CD4-positive, alpha-beta T cell treated with Interleukin-21 for 1 hour (primary cell): Measurements from ENCODE around the gene RABGAP1L.
"Not testable (repeated sequence)": the region's sequence is repeated elsewhere in the genome, so short reads cannot be mapped to it uniquely, and the experiment has no call there.

ENCODE experiments used
- DNase-seq: peaks from one replicate; pipeline ENCODE4 v3.0.0-alpha.2; 2020

The RABGAP1L gene

DNA sequence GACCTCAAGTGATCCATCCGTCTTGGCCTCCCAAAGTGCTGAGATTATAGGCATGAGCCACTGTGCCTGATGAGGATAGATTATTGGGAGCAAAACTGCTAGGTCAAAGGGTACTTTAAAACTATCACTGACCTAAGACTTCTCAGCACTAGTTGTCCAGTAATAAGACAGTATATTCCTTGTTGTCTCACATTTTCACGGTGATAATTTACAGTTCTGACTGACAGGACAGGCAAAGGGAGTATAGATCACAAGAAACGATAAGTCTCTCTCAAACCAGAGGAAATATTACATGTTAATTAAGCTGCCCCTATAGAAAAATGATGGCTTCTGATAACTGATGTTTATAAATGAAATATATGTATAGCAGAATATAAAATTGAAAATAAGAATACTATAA, 860.2 kb downstream of the RABGAP1L start:
- DNase-seq: no peak

DNA sequence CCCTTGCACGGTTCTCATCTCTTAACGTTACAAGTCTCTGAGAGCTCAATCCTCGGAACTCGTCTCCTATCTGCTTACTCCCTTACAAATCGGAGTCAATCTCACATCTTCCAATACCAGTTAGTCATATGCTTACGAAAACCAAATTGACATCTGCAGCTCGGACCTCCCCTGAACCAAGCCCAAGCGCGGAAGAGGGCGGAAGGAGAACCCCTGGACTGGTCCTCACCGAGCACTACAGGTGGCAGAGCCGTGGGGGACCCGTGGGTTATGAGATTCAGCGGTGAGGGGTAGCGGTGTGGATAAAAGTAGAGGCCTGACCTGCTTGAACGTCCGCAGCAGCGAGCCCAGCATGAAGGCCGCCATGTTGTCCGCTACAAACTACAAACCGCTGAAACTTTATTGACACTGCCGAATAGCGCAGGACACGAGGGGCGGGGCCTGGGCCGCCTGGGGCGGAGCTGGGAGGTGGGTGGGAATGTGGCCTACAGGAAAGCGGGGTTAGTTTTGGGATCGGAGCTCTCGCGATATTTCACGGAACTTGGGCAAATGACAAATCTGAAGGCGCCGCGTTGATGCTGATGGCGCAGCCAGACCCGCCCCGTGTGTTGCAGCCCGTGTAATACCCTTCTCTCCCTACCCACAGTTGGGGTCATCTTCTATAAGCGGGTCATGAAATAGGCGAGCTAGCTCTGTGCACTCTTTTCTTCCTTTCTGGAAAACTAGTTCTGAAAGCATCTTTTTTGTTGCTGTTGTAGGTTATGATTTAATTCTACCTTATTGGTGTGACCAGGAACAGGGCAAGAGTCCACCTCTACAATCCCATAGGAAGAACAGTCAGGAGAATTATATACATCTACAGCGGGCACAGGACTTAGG, 864.0 kb downstream of the RABGAP1L start, which contains the start of gene MRPS14:
MRPS14 (minus strand) TSS at position 383 of the 879 bp plus-strand sequence; CDS start at position 366, 17 bp downstream.
- DNase-seq: peak; percentile 99

DNA sequence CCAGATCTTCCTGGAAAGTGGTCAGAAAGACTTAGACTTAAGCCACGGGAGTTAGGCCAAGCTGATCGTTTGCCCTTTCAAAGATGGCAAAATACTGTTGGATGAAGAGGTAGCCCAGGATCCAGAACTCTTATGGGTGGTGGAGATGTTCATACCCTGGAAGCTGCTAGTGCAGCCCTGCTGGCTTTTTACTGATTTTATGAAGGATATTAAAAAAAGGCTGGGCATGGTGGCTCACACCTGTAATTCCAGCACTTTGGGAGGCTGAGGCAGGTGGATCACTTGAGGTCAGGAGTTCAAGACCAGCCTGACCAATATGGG, 864.6 kb downstream of the RABGAP1L start:
- DNase-seq: not testable (repeated sequence)

DNA sequence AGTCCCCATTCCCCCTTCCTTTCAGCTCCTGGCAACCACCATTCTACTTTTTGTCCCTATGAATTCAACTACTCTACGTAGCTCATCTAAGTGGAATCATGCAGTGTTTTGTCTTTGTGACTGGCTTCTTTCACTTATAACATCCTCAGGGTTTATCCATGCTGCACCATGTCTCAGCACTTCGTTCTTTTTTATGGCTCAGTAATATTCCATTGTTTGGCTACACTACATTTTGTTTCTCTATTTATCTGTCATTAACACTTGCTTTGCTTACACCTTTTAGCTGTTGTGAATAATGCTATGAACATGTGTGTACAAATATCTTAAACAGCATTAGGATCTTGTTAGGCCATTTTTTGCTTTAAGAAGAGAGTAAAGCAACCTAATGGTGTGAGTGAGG, 865.5 kb downstream of the RABGAP1L start:
- no peak for DNase-seq

DNA sequence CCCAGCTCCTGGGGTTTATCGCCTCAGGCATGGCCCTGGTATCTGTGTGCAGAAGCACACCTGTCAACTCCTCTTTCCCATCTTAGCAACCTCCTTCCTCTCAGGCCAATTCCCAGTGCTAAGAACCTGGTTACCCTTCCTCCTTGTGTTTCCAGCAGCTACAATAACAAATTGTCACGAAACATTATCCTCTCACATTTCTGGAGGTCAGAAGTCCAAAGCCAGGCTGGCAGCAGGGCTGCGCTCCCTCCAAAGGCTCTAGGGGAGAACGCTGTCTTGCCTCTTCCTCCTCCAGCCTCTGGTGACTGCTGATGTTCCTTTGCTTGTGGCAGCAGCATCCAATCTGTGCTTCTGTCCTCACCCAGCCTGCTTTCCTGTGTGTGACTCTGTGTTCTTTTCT, 874.6 kb downstream of the RABGAP1L start:
- DNase-seq: no peak

DNA sequence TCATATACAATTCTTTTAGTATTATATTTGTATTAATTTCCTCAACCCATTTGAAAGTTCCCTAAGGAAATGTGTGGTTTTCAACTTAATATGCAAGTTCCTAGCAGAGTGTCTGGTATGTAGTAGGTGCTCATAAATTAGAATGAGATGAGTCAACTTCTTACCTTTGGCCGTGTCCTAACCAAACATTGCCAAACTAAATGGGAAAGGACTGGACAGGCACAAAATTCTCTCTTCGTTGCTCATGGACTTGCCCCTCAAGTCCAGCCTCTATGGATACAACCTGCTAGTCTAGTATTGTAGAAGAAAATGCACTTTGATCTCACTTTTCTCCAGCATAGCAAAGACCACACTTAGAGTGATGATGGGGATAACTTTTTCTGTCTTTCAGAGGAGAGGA, 875.5 kb downstream of the RABGAP1L start:
- no peak for DNase-seq

DNA sequence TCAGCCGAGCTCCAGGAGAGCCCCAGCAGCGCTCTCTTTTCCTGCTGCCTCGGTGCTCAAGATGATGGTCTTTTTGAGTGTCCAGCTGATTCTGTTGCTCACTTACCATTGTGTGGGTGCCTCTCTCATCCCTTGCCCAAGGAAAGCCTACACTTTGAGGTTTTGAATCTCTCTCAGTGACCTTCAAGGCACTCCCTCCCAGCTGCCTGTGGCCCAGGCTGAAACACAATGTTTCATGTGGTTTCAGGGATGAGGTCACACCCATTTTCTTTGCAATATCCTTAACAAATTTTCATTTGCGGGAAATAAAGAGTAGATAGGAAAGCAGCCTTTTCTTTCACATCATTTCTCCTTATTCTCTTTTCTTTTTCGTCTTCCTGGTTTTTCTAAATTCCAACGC, 876.5 kb downstream of the RABGAP1L start:
- DNase-seq: no peak

DNA sequence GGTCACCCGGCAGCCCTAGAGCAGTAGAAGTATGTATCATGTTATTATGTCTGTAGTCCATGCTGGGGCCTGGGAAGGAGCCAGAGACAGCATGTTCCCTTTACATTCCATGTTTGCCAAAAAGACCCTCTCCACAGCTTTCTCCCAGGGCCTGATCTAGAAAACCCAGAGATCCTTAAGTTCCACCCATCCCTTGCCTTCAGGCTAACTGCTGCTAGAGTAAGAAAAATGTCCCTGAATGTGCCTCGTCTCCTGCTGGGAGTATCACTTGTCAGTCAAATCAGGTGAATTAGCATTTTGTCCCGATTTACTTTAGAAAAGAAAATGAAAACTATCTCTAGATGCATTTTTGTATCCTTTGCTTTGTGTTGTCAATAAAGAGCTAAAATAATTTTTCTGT, 877.2 kb downstream of the RABGAP1L start:
- DNase-seq: no peak

DNA sequence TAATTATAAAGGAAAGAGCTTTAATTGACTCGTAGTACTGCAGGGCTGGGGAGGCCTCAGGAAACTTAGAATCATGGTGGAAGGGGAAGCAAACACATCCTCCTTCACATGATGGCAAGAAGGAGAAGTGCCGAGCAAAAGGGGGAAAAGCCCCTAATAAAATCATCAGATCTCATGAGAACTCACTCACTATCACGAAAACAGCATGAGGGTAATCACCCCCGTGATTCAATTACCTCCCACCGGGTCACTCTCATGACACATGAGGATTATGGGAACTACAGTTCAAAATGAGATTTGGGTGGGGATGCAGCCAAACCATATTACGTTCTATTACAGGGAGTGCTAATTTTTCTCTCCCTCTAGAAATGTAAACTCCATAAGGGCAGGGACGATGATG, 878.1 kb downstream of the RABGAP1L start:
- DNase-seq: no peak

DNA sequence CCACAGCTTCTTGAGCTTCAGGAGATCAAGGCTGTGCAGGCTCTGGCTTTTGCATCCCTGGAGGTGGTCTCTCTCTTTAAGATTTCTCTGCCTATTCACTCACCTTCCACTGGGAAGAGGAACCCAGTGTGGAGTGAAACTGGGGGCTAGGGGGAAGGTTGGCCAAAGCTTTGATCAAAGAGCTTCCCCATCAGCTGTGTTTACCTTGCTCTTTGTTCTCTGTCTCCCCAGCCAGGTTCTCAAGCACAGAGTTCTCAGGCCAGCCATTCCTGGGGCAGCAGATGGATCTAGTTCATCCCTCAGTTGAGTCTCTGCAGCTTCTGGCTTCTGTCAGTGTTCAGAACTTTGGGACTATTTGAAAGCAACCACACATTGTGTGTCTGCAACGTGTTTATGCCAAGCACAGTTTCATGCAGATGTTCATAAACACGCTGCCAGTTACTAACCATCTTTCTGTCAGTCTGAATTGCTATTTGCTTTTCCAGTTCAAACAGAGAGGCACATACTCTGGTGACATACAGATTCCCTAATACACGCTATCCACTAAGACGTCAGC, 881.1 kb downstream of the RABGAP1L start:
- DNase-seq: no peak

DNA sequence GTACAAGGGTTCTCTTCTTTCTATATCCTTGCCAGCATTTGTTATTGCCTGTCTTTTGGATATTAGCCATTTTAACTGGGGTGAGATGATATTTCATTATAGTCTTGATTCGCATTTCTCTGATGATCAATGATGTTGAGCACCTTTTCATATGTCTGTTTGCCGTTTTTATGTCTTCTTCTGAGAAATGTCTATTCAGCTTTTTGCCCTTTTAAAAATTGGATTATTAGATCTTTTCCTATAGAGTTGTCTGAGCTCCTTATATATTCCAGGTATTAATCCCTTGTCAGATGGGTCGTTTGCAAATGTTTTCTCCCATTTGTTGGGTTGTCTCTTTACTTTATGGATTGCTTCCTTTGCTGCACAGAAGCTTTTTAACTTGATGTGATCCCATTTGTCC, 883.3 kb downstream of the RABGAP1L start:
- no peak for DNase-seq

DNA sequence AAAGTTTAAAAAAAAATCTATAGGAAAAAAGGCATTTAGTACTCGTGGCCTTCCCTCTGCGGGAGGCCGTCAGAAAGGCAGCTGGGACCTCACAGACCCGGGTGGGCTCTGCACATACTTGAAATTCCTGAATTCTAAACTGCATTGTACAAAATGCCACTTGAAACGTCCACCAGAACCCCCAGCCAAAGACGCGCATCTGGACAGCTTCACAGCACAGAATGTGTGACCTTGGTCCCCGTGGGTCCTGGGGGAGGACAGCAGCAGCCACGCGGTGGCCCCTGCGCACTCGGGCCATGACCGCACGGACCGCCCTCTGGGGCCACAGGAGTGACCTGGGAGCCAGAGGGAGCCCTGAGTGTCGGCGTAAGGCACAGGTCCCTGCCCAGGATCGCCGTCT, 884.5 kb downstream of the RABGAP1L start:
- no peak for DNase-seq

DNA sequence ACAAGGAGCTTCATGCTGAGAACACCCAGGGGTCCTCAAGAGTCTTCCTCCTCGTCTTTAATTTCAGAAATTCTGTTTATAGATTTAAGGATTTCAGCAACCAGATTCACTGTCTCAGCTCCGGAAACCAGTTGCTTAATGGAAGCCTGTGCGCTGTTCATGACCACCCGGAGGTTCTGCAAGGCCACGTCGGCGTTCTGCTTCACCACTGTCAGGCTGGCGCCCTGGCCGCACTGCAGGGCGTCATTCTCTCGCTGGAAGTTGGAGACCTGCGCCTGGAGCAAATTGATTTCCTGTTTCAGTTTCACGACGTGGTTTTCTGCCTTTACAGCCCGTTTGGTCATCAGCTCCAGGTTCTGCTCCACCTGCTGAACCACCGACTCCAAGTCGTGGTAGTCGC, 885.3 kb downstream of the RABGAP1L start:
- not testable (repeated sequence) for DNase-seq
